Measurements from ENCODE around the gene COPS3. TPM values are rescaled to one million over a fixed set of nuclear protein-coding genes. Genes with fewer than 3 reads are reported as not detected.

Gene COPS3
- total and polyA plus RNA-seq, 4 donors, result 24.6 to 77.3 (median 30.2) TPM

- Histone ChIP-seq H3K27me3 (ENCODE audit: control insufficient read depth in 4 of 4, insufficient read depth in 4 of 4, low read length in 3 of 4) (no peaks in the 10 kb centered on the region), H3K9me3 (ENCODE audit: control insufficient read depth in 4 of 4, low read length in 3 of 4) (no peaks in the 10 kb centered on the region), H3K36me3 (ENCODE audit: control insufficient read depth in 4 of 4, insufficient read depth in 3 of 4, low read depth in 1 of 4, low read length in 3 of 4) (no peaks in the 10 kb centered on the region), H3K4me1 (ENCODE audit: control insufficient read depth in 4 of 4, insufficient read depth in 4 of 4, low read length in 3 of 4) (no peaks in the 10 kb centered on the region), H3K4me3 (ENCODE audit: low read depth in 1 of 3, low read length in 3 of 3) (no peak overlapping the region), H3K9ac (ENCODE audit: low read depth in 1 of 2, low read length in 2 of 2) (no peak overlapping the region), H3K27ac (ENCODE audit: low read depth in 1 of 2, low read length in 2 of 2) (no peak overlapping the region)
- WGBS, result 96% methylated on average over 13 of the region's 13 CpGs
- TF ChIP-seq HNF4G (IDR thresholded peaks at IDR 0.05), result no peak
- TF ChIP-seq NR2F2 (IDR thresholded peaks at IDR 0.05), result no peak
- no peak for TF ChIP-seq ZBTB33 (IDR thresholded peaks at IDR 0.05)
- TF ChIP-seq RXRA (IDR thresholded peaks at IDR 0.05), result no peak
- TF ChIP-seq FOXA2 (IDR thresholded peaks at IDR 0.05), result no peak
- no peak for TF ChIP-seq FOXA1 (IDR thresholded peaks at IDR 0.05)
- TF ChIP-seq SP1 (IDR thresholded peaks at IDR 0.05), result no peak
- no peak for TF ChIP-seq TAF1 (conservative IDR thresholded peaks at IDR 0.05)
- TF ChIP-seq ATF3 (IDR thresholded peaks at IDR 0.05), result no peak
- no peak for TF ChIP-seq GABPA (IDR thresholded peaks at IDR 0.05 in 1 of 2, conservative IDR thresholded peaks at IDR 0.05 in 1 of 2)
- TF ChIP-seq REST (IDR thresholded peaks at IDR 0.05), result no peak
- TF ChIP-seq CTCF (IDR thresholded peaks at IDR 0.05; ENCODE audit: low read depth, low read length, missing input control), result no peak
- no peak for TF ChIP-seq EGR1 (IDR thresholded peaks at IDR 0.05; ENCODE audit: low read depth in 2 of 2)
- no peak for TF ChIP-seq MAX (IDR thresholded peaks at IDR 0.05)
- no peak for TF ChIP-seq YY1 (IDR thresholded peaks at IDR 0.05)
- no peak for TF ChIP-seq JUND (IDR thresholded peaks at IDR 0.05)
- DNase-seq (ENCODE audit: low spot score), result no peak
Observed at GRCh38 chr17:17326275-17326875, 45.3 kb upstream of the COPS3 start.

GRCh38 chr17:17325816-17326215, 44.8 kb upstream of the COPS3 start:
- DNase-seq (ENCODE audit: low spot score), result no peak
- 95% methylated on average over 9 of the region's 9 CpGs for WGBS
- no peak overlapping the region for H3K27ac ChIP-seq (ENCODE audit: low read depth in 1 of 2, low read length in 2 of 2)
- no peaks in the 10 kb centered on the region for H3K4me1 ChIP-seq (ENCODE audit: control insufficient read depth in 4 of 4, insufficient read depth in 4 of 4, low read length in 3 of 4)
- H3K4me3 ChIP-seq (ENCODE audit: low read depth in 1 of 3, low read length in 3 of 3), result no peak overlapping the region
- no peaks in the 10 kb centered on the region for H3K36me3 ChIP-seq (ENCODE audit: control insufficient read depth in 4 of 4, insufficient read depth in 3 of 4, low read depth in 1 of 4, low read length in 3 of 4)
- H3K27me3 ChIP-seq (ENCODE audit: control insufficient read depth in 4 of 4, insufficient read depth in 4 of 4, low read length in 3 of 4), result no peaks in the 10 kb centered on the region
- no peak overlapping the region for H3K9ac ChIP-seq (ENCODE audit: low read depth in 1 of 2, low read length in 2 of 2)
- no peaks in the 10 kb centered on the region for H3K9me3 ChIP-seq (ENCODE audit: control insufficient read depth in 4 of 4, low read length in 3 of 4)
- TF ChIP-seq ZBTB33 (IDR thresholded peaks at IDR 0.05) (no peak), HNF4A (conservative IDR thresholded peaks at IDR 0.05) (no peak), REST (IDR thresholded peaks at IDR 0.05) (no peak), EGR1 (IDR thresholded peaks at IDR 0.05; ENCODE audit: low read depth in 2 of 2) (no peak), ATF3 (IDR thresholded peaks at IDR 0.05) (no peak), FOXA2 (IDR thresholded peaks at IDR 0.05) (no peak)

All from liver (tissue), 9 donors.